GM12873 (cell line): Measurements from ENCODE around the gene FBXO24.

Source experiments
- TF ChIP-seq, protein P1 (sequence below): IDR thresholded peaks from 2 replicates; pipeline ENCODE4 v1.5.1; 2012; ENCODE audit warnings: low read depth, mild to moderate bottlenecking, moderate library complexity, low read length, control low read depth; ENCODE audit not compliant: insufficient read depth; ENCODE audit errors: missing control alignments

FBXO24 gene

GRCh38 chr7:100552532-100552931 is 33.6 kb upstream of the FBXO24 start:
- TF ChIP-seq, protein P1, sequence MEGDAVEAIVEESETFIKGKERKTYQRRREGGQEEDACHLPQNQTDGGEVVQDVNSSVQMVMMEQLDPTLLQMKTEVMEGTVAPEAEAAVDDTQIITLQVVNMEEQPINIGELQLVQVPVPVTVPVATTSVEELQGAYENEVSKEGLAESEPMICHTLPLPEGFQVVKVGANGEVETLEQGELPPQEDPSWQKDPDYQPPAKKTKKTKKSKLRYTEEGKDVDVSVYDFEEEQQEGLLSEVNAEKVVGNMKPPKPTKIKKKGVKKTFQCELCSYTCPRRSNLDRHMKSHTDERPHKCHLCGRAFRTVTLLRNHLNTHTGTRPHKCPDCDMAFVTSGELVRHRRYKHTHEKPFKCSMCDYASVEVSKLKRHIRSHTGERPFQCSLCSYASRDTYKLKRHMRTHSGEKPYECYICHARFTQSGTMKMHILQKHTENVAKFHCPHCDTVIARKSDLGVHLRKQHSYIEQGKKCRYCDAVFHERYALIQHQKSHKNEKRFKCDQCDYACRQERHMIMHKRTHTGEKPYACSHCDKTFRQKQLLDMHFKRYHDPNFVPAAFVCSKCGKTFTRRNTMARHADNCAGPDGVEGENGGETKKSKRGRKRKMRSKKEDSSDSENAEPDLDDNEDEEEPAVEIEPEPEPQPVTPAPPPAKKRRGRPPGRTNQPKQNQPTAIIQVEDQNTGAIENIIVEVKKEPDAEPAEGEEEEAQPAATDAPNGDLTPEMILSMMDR, result no peak

GRCh38 chr7:100553032-100553431 is 33.1 kb upstream of the FBXO24 start:
- TF ChIP-seq, protein P1, result no peak

- TF ChIP-seq, protein P1, result no peak
These were observed 30.4 kb upstream of the FBXO24 start for GRCh38 chr7:100555701-100556100.

DNA sequence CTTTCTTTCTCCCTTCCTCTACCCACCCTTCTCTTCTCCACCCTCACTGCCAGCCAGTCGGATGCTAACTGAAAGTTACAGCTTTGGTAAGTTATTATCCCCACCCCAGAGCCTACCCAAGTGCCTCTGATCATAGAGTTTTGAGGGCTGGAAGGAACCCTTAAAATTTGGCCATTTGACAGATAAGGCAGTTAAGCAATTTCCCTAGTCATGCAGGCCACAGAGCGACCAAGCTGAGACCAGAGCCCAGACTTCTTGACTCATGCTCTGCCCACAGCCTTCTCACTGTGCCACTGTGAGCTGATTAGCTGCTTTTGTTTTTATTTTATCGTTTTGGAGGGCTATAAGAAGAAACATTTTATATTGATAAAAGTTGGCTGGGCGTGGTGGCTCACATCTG is 29.6 kb upstream of the FBXO24 start:
- TF ChIP-seq, protein P1, result no peak

DNA sequence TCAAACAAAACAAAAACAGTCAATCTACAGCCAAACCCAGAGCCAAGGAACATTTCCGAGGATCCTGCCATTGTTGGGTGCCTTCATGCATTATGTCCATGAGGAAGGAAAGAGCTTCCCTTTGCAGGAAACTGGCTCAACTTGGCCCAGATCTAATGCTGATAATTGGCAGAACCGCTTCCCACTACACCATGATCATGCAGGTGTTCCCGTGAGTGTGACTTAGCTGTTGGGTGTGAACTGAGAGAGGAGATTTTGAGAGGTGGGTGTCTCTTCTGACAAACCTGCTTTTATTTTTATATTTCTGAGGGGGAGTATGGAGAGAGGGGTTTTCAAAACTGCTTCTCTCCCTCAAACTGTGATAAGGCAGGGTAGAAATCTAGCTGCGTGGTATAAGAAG is 27.0 kb upstream of the FBXO24 start:
- TF ChIP-seq, protein P1, result no peak

GRCh38 chr7:100561491-100562194 is 24.5 kb upstream of the FBXO24 start:
- TF ChIP-seq, protein P1, result no peak

GRCh38 chr7:100562195-100563099 is 23.7 kb upstream of the FBXO24 start:
- TF ChIP-seq, protein P1, result no peak
